ENCODE data around the gene KCTD13. TPM values are rescaled to one million over a fixed set of nuclear protein-coding genes. Genes with fewer than 3 reads are reported as not detected.

The KCTD13 gene
- total and polyA plus RNA-seq, 10 of the 15 experiments (the other 5 are each of a cell fraction or from before 2014, with no cell fraction given) = 3.3 to 29.2 (median 12.5) TPM

DNA sequence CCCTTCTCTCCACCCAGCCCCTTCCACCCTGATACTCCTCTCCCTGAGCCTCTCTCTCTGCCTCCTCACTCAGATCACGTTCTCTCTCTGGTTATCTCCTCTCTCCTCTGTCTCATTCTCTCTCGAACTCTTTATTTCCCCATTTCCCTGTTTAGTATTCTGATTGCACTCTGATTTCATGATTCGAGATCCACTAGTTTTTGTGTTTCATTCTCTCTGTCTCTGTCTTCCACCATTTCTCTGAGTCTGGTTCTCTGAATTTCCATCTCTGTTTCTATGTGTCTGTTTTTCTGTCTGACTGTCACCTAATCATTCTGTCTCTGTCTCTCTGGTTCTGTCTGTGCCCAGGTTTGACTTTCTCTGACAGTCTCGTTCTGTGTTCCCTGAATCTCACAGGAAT is 28.7 kb downstream of the KCTD13 start (continued):
- TF ChIP-seq, protein P1, sequence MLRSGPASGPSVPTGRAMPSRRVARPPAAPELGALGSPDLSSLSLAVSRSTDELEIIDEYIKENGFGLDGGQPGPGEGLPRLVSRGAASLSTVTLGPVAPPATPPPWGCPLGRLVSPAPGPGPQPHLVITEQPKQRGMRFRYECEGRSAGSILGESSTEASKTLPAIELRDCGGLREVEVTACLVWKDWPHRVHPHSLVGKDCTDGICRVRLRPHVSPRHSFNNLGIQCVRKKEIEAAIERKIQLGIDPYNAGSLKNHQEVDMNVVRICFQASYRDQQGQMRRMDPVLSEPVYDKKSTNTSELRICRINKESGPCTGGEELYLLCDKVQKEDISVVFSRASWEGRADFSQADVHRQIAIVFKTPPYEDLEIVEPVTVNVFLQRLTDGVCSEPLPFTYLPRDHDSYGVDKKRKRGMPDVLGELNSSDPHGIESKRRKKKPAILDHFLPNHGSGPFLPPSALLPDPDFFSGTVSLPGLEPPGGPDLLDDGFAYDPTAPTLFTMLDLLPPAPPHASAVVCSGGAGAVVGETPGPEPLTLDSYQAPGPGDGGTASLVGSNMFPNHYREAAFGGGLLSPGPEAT (IDR thresholded peaks at IDR 0.05; ENCODE audit: low read depth) = no peak
- TF ChIP-seq ETV6 (conservative IDR thresholded peaks at IDR 0.05 in 1 of 2, IDR thresholded peaks at IDR 0.05 in 1 of 2; ENCODE audit: borderline replicate concordance in 1 of 2, low read depth in 1 of 2) = no peak
- TF ChIP-seq KLF5 (IDR thresholded peaks at IDR 0.05; ENCODE audit: partially characterized antibody) = no peak

- 42% methylated on average over 15 of the region's 15 CpGs for WGBS (ENCODE audit: insufficient coverage, insufficient replicate concordance, low lambda C conversion rate, missing lambda C conversion rate)
- H3K36me3 ChIP-seq (ENCODE audit: control insufficient read depth in 2 of 2, insufficient read depth in 2 of 2, low read length in 1 of 2) = no peaks in the 10 kb centered on the region
- no peak overlapping the region for H3K4me3 ChIP-seq
- H4K20me1 ChIP-seq (ENCODE audit: control insufficient read depth, insufficient read depth) = no peaks in the 10 kb centered on the region
- no peak overlapping the region for H3K27ac ChIP-seq (ENCODE audit: control insufficient read depth, insufficient read depth)
- H3K79me2 ChIP-seq (ENCODE audit: control insufficient read depth, insufficient read depth, low read length) = no peaks in the 10 kb centered on the region
- RAD21 ChIA-PET (ENCODE audit: unreplicated experiment) = no interaction called here
- DNase-seq (ENCODE audit: low read depth, low spot score) = no peak
- no peak for ATAC-seq
- intact Hi-C loops (cut with micrococcal nuclease; ENCODE audit: unreplicated experiment) = no loop called here
- no peak overlapping the region for H2AFZ ChIP-seq (ENCODE audit: control insufficient read depth, low read depth, low read length)
- H3K9me3 ChIP-seq (replicated peaks; ENCODE audit: control insufficient read depth, insufficient read depth, low read length) = no peaks in the 10 kb centered on the region
- in situ Hi-C loops (cut with MboI) = no loop called here
- no peak overlapping the region for H3K4me2 ChIP-seq (ENCODE audit: control insufficient read depth, insufficient read depth)
- peaks cover 3% of the 10 kb centered on the region; the same call in 1 of the 2 replicates for H3K4me1 ChIP-seq (ENCODE audit: control insufficient read depth, insufficient read depth, low read length)
- SMC1A ChIA-PET (ENCODE audit: uncharacterized antibody, unreplicated experiment) = no interaction called here
- no TSS peak for BruUV-seq (replicated peaks)
- POLR2A ChIA-PET = no interaction called here
- TF ChIP-seq KLF5 (IDR thresholded peaks at IDR 0.05; ENCODE audit: partially characterized antibody) = no peak
- no peak for TF ChIP-seq SREBF1 (IDR thresholded peaks at IDR 0.05; ENCODE audit: low read length)
- no peak for TF ChIP-seq MYC (IDR thresholded peaks at IDR 0.05; ENCODE audit: insufficient read depth, insufficient read length, insufficient replicate concordance, low read length, severe bottlenecking)
- no peak for TF ChIP-seq YBX1 (IDR thresholded peaks at IDR 0.05)
- TF ChIP-seq BCL11A (IDR thresholded peaks at IDR 0.05; ENCODE audit: low read depth, low read length) = no peak
- CTCF ChIA-PET = no interaction called here
- H3K9ac ChIP-seq (ENCODE audit: control insufficient read depth, insufficient read depth, low read length) = no peak overlapping the region
- FAIRE-seq = no peak
- no peaks in the 10 kb centered on the region; a peak in 1 of 4 replicates for H3K27me3 ChIP-seq (replicated peaks in 1 of 2; ENCODE audit: control insufficient read depth in 2 of 2, insufficient read depth in 2 of 2, low read length in 1 of 2)
These were observed 29.2 kb downstream of the KCTD13 start for GRCh38 chr16:29896841-29897240.

Measured in GM12878 (cell line).